ENCODE measurements around the gene SYT13. TPM values are rescaled to one million over a fixed set of nuclear protein-coding genes. Genes with fewer than 3 reads are reported as not detected.

The SYT13 gene
- total RNA-seq, 4 donors from 2014 or later: 0.03 to 1.6 TPM; not detected in 2

DNA sequence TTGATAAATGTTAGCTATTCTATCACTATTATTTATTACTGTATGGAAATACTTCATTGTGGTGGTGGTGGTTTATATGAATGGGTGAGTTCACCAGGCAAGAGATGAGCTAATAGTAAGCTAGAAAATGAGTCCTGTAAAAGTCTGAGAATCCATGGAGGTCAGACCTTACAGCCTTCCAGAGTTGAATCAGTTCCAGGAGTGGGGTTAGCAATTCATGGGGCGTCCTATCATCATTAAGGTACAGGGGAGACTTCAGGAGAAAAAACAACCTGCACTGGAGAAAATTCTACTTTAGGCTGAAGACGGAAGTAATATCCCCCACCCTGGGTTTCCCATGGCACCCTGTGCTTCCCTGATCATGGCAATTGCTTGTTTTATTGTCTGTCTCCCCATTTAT is 6.5 kb downstream of the SYT13 start:
- 86 to 87% methylated on average over 2 of the region's 2 CpGs for WGBS, 2 donors
- H3K4me3 ChIP-seq (ENCODE audit: low read depth, poor library complexity, severe bottlenecking): no peak overlapping the region
- TF ChIP-seq, protein P1, sequence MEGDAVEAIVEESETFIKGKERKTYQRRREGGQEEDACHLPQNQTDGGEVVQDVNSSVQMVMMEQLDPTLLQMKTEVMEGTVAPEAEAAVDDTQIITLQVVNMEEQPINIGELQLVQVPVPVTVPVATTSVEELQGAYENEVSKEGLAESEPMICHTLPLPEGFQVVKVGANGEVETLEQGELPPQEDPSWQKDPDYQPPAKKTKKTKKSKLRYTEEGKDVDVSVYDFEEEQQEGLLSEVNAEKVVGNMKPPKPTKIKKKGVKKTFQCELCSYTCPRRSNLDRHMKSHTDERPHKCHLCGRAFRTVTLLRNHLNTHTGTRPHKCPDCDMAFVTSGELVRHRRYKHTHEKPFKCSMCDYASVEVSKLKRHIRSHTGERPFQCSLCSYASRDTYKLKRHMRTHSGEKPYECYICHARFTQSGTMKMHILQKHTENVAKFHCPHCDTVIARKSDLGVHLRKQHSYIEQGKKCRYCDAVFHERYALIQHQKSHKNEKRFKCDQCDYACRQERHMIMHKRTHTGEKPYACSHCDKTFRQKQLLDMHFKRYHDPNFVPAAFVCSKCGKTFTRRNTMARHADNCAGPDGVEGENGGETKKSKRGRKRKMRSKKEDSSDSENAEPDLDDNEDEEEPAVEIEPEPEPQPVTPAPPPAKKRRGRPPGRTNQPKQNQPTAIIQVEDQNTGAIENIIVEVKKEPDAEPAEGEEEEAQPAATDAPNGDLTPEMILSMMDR (IDR thresholded peaks at IDR 0.05): no peak
- TF ChIP-seq POLR2A (IDR thresholded peaks at IDR 0.05): no peak
- intact Hi-C loops (cut with DNase I; ENCODE audit: low total_unique reads): no loop called here
- no peak for DNase-seq (ENCODE audit: low spot score in 2 of 2)

DNA sequence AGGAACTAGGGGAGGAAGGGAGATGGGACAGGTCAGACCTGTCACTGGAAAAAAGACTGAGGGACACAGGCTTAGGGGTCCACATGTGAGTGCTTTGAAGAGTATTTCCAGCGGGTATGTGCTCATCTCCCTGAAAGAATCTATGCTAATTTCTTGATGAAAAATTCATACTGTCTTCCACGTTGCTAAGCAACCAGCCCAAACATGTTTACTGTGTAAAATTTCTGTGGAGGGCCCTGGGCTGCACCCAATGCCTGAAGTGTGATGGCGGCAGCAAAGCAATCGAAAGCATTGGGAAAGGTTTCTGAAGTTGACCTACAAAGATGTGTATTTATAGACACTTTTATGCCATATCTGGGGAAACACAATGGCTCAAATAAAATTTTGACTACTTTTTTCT is 7.4 kb downstream of the SYT13 start:
- TF ChIP-seq POLR2A (IDR thresholded peaks at IDR 0.05): no peak
- TF ChIP-seq, protein P1 (IDR thresholded peaks at IDR 0.05): no peak
- intact Hi-C loops (cut with DNase I; ENCODE audit: low total_unique reads): no loop called here
- 64 to 65% methylated on average over 4 of the region's 4 CpGs for WGBS, 2 donors
- DNase-seq (ENCODE audit: low spot score in 2 of 2): no peak
- no peak overlapping the region for H3K4me3 ChIP-seq (ENCODE audit: low read depth, poor library complexity, severe bottlenecking)

DNA sequence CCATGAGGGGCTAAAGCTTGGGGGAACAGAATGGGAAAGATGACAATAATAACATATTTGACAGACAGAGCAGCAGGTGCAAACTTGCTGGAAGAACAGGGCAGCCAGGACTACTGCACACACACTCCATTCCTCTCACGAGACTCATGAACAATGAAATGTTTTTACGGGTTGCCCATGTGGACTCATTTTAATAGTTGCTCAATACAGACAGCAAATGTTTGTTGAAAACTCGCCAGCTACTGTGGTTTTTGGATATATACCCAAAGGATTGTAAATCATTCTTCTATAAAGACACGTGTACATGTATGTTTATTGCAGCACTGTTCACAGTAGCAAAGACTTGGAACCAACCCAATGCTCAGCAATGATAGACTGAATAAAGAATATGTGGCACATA is 10.3 kb downstream of the SYT13 start:
- DNase-seq (ENCODE audit: low spot score in 2 of 2): no peak
- no peak overlapping the region for H3K4me3 ChIP-seq (ENCODE audit: low read depth, poor library complexity, severe bottlenecking)
- no peak for TF ChIP-seq POLR2A (IDR thresholded peaks at IDR 0.05)
- TF ChIP-seq, protein P1 (IDR thresholded peaks at IDR 0.05): no peak
- intact Hi-C loops (cut with DNase I; ENCODE audit: low total_unique reads): no loop called here
- 21 to 27% methylated on average over 4 of the region's 4 CpGs for WGBS, 2 donors

DNA sequence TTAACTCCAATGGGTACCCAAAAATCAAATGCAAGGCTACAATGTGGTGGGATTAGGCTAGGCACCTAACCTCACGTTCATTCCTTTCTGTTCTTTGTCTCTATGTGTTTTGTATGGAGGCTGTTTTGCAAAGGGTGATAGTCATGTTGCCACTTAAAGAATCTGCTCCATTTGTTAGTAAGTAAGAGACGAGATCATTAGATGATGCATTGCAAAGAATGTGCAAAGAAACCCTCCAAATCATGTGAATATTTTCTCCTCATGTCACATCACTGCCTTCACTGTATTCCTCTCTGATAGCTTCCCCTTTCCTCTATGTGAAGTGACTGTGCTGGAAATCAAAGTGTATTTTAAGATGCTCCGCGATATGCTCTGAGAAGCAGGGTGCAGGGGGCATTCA is 11.9 kb downstream of the SYT13 start:
- H3K4me3 ChIP-seq (ENCODE audit: low read depth, poor library complexity, severe bottlenecking): no peak overlapping the region
- no peak for TF ChIP-seq POLR2A (IDR thresholded peaks at IDR 0.05)
- TF ChIP-seq, protein P1 (IDR thresholded peaks at IDR 0.05): no peak
- 58 to 71% methylated on average over 4 of the region's 4 CpGs for WGBS, 2 donors
- intact Hi-C loops (cut with DNase I; ENCODE audit: low total_unique reads): no loop called here
- DNase-seq (ENCODE audit: low spot score in 2 of 2): no peak

DNA sequence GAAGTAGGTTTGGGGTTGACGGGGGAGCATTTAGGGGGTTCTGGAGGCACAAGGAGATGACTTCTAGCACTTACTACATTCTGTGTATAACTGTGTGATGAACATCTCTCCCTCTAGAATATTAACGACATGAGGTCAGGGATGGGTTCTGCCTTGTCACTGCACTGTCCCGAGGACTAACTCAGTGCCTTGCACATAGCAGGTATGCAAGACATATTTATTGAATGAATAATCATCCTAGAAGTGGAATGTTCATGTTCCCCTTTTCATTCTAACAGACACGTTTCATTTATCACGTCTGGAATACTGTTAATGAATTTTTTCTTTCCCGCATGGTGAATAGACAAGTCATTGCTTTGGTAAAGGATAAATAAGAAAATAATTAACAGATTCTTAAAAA is 12.6 kb downstream of the SYT13 start:
- intact Hi-C loops (cut with DNase I; ENCODE audit: low total_unique reads): no loop called here
- no peak for DNase-seq (ENCODE audit: low spot score in 2 of 2)
- 71 to 82% methylated on average over 6 of the region's 6 CpGs for WGBS, 2 donors
- H3K4me3 ChIP-seq (ENCODE audit: low read depth, poor library complexity, severe bottlenecking): no peak overlapping the region
- no peak for TF ChIP-seq POLR2A (IDR thresholded peaks at IDR 0.05)
- TF ChIP-seq, protein P1 (IDR thresholded peaks at IDR 0.05): no peak

DNA sequence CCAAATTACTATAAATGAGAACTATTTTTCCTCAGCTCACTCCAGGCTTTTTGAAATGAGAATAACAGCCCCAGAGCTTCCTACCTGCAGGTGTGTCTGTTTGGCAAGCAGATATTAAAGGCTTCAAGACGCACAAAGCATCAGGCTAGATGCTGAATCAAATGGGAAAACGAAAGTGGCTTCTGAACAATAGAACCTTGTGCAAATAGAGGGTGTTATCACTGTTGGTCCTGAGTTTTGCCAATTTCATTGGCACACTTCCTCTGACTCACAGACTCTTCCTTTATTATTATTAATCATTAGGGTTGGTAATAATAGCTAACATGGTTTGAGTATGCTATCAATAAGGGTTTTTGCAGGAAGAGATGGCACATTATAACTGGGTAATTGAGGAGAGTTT is 13.4 kb downstream of the SYT13 start:
- WGBS, 2 donors: 38 to 56% methylated on average over 2 of the region's 2 CpGs
- DNase-seq (ENCODE audit: low spot score in 2 of 2): no peak
- intact Hi-C loops (cut with DNase I; ENCODE audit: low total_unique reads): no loop called here

More for the DNA sequence above, 13.4 kb downstream of the SYT13 start:
- TF ChIP-seq, protein P1 (IDR thresholded peaks at IDR 0.05): no peak
- no peak for TF ChIP-seq POLR2A (IDR thresholded peaks at IDR 0.05)
- H3K4me3 ChIP-seq (ENCODE audit: low read depth, poor library complexity, severe bottlenecking): no peak overlapping the region
